Bronchial epithelial cell (primary cell): ENCODE data around the gene CHD5. TPM values are rescaled to one million over a fixed set of nuclear protein-coding genes. Genes with fewer than 3 reads are reported as not detected.

ENCODE experiments used
- DNase-seq: peaks from one replicate; pipeline ENCODE4 v3.0.0-alpha.2; 2010; ENCODE audit warnings: low read depth
- FAIRE-seq: peaks from 2 replicates; lab custom pipeline; 2011; peaks lifted over from hg19 to GRCh38; lab: Jason Lieb, UNC
- H3K27me3 ChIP-seq: 2 replicates; pipeline ENCODE4 v1.5.1; 2011; ENCODE audit warnings: low read length; ENCODE audit not compliant: control insufficient read depth, insufficient read depth
- H3K36me3 ChIP-seq: 2 replicates; pipeline ENCODE4 v1.5.1; 2011; ENCODE audit warnings: low read length; ENCODE audit not compliant: control insufficient read depth, insufficient read depth
- H3K4me3 ChIP-seq: 2 replicates; pipeline ENCODE4 v1.5.1; 2011; ENCODE audit warnings: mild to moderate bottlenecking, low read depth, low read length, control low read depth
- CTCF ChIP-seq: IDR thresholded peaks from 2 replicates; pipeline ENCODE4 v1.5.1; 2011; ENCODE audit warnings: mild to moderate bottlenecking, moderate library complexity, low read length, control low read depth, inconsistent platforms; ENCODE audit not compliant: insufficient read depth, severe bottlenecking
- total RNA-seq: library from RNA; depleted of rRNA; stranded (reverse); fragments of >200 nt; gene quantifications from 2 replicates; pipeline ENCODE4 v1.2.1, GENCODE V29; 2014

Gene CHD5
- total RNA-seq, 1 donor from 2014 or later = 0.26 TPM

GRCh38 chr1:6110326-6110725 lies 69.8 kb downstream of the CHD5 start:
- DNase-seq (no peak), FAIRE-seq (no peak)
- no peak overlapping the region for H3K4me3 ChIP-seq
- TF ChIP-seq CTCF = no peak
- peaks cover 4% of the 10 kb centered on the region for H3K27me3 ChIP-seq
- no peaks in the 10 kb centered on the region for H3K36me3 ChIP-seq

GRCh38 chr1:6109688-6110087 lies 70.4 kb downstream of the CHD5 start:
- no peak for TF ChIP-seq CTCF
- DNase-seq = no peak

GRCh38 chr1:6108937-6109614 lies 71.0 kb downstream of the CHD5 start:
- TF ChIP-seq CTCF = peak; percentile 96
- FAIRE-seq = no peak
- H3K27me3 ChIP-seq = peaks cover 4% of the 10 kb centered on the region

More at GRCh38 chr1:6109688-6110087, 70.4 kb downstream of the CHD5 start:
- no peaks in the 10 kb centered on the region for H3K36me3 ChIP-seq
- peaks cover 4% of the 10 kb centered on the region for H3K27me3 ChIP-seq
- H3K4me3 ChIP-seq = no peak overlapping the region
- FAIRE-seq = no peak

GRCh38 chr1:6108476-6108875 lies 71.6 kb downstream of the CHD5 start:
- DNase-seq (no peak), FAIRE-seq (no peak)
- Histone ChIP-seq H3K36me3 (no peaks in the 10 kb centered on the region), H3K4me3 (no peak overlapping the region), H3K27me3 (peaks cover 4% of the 10 kb centered on the region)
- TF ChIP-seq CTCF = no peak

More at GRCh38 chr1:6108937-6109614, 71.0 kb downstream of the CHD5 start:
- H3K4me3 ChIP-seq = no peak overlapping the region
- H3K36me3 ChIP-seq = no peaks in the 10 kb centered on the region
- DNase-seq = peak; percentile 49

- FAIRE-seq (no peak), DNase-seq (no peak)
- TF ChIP-seq CTCF = no peak
- no peaks in the 10 kb centered on the region for H3K36me3 ChIP-seq
- H3K4me3 ChIP-seq = no peak overlapping the region
- peaks cover 4% of the 10 kb centered on the region for H3K27me3 ChIP-seq
These were observed 72.4 kb downstream of the CHD5 start for GRCh38 chr1:6107409-6108356.
